HG02763 (cell line): ENCODE data around the gene RAMACL.
"Not testable (repeated sequence)": the region's sequence is repeated elsewhere in the genome, so short reads cannot be mapped to it uniquely, and the experiment has no call there.

Experiments
- ATAC-seq: cut with Tn5 transposase; IDR thresholded peaks from one replicate; pipeline ENCODE4 v1.9.1; 2021; ENCODE audit warnings: mild to moderate bottlenecking, moderate library complexity; ENCODE audit not compliant: unreplicated experiment

Gene RAMACL

DNA sequence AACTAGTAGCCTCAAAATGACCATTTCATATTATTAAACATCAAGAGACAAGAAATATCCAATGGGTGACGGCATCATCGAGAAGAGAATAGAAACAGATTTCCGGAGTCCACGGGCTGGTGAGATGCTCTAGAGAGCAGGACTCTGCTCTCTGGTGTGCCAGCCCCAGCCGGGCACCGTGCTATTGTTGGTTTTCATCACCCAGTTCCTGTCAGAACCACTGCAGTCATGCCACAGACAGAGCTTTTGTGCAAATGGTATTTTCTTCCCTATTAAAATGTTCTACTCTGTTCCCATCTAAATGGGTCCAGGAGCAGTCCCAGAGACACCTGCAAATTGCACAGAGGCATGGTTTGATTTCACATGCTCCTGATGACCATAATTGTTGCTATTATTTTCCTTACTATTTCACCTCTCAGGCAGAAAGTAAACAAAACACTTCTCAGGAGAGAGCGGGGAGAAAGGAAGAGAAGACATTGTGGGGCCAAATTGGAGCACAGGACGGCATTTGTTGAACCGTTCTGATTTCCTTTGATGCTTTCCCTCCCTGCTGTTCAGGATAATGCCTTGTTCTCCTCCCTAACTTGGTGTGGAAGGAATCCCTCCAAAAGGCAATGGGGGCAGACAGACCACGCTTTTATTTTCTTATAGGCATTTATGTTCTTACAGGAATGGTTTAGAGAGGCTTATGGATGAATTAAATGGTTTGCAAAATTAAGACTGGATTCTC is 11.4 kb upstream of the RAMACL start:
- ATAC-seq, result no peak

- no peak for ATAC-seq
Observed at GRCh38 chr6:166596776-166597507, 10.5 kb upstream of the RAMACL start.

DNA sequence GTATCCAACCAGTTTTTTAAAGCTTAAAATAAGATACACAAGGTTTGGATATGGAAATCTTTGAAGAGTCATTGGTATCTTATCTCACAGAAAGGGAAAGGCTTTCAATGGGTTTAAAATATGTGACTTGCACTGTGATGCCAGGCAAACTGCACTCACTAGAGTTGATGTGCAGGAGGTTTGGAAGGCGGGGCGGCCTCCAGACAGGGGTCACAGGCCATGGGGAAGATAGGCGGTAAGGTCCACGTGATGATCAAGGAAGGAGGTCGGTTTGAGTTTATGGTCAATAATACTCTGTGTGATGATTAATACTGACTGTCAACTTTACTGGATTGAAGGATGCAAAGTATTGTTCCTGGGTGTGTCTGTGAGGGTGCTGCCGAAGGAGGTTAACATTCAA is 9.5 kb upstream of the RAMACL start:
- no peak for ATAC-seq

DNA sequence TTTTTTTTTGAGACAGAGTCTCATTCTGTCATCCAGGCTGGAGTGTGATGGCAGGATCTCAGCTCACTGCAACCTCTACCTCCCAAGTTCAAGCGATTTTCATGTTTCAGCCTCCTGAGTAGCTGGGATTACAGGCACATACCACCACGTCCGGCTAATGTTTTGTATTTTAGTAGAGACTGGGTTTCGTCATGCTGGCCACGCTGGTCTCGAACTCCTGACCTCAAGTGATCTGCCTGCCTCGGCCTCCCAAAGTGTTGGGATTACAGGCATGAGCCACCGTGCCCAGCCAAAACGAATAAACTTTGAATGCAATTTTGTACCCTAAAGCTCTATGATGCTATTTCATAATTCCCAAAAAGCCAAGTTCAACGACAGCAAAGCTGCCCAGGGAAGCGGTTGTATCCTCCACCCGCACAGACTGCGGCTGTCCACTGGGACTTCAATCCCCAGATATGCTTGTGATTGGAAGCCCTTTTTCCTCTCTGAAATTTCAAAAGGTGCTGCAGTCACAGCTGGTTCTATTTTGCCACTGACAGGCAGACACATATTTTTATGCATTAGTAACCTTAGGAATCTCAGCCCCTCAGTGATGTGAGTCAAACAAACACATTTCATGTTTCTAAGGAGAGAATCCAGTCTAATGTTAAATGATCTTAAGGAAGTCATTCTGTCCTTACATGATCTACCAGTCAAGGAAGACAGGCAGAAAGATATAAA is 8.7 kb upstream of the RAMACL start:
- no peak for ATAC-seq

- no peak for ATAC-seq
Observed at GRCh38 chr6:166592821-166593220, 6.3 kb upstream of the RAMACL start.

- no peak for ATAC-seq
Observed at GRCh38 chr6:166591961-166592520, 5.6 kb upstream of the RAMACL start.

DNA sequence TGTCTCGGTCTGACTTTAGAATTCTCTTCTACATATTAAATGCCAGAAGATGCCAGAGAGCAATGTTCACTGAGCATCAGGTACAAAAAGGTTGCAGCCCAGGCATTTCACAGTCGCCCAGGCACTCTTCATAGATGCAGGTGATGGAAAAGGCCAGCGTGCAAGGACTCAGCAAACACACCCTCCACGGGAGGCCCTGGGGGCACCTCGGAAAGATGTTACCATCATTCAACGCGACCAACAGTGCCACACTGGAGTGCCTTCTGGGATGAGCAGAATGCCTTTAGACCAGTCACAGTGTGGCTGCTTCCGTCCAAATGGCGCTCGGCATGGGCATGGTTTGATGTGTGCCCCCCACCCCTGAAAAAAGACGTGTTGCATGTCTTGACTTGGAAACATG is 4.5 kb upstream of the RAMACL start:
- ATAC-seq, result no peak

- ATAC-seq, result no peak
Observed at GRCh38 chr6:166589786-166590574, 3.5 kb upstream of the RAMACL start.

DNA sequence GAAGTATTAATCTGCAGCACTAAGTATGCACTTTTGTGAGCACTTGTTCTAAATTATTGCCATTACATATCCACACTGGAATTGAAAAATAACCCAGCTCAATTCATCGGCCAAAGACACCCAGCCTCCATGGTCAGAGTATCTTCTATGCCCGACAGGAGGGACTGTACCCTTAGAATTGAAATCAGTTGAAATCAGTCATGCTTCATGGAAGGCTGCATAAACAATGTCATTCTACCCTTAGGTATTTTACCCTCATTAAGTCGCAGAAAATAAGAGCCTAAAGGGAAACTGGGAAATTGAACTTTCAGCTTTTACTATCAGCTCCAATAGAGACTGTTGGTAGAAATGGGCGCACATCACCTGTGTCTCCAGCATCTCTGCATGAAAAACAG is 2.9 kb upstream of the RAMACL start:
- ATAC-seq, result no peak

DNA sequence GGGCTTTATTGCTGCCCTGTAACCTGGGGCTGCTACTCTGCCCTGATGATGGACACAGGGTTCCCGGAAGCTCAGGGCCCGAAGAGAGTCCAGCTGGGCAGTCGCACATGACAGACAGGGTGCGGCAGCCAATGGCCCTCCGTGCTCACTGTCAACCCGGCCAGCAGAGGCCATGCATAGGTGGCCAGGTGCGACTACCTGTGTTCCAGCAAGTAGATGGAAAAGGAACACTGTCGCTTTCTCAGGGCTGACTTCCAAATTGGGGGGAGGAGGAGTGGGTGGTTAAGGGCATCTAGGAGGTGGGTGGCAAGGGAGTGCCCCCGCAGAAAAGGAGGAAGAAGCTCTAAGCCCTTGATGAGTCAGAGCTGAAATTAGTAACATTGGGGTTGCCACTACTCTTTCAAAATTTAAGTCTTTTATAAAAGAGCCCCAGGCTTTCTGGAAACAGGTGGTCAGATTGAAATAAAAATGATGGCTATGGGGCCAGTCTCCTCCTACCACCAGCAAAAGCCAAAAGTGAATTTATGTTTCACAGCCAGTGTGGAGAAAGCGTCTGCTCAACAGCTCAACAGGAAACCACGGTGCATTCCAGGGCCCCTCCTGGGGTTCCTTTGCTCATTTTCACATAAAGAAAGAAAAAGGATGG is 2.3 kb upstream of the RAMACL start:
- no peak for ATAC-seq

- peak; percentile 67 for ATAC-seq
Observed at GRCh38 chr6:166587631-166588413, 1.3 kb upstream of the RAMACL start.

DNA sequence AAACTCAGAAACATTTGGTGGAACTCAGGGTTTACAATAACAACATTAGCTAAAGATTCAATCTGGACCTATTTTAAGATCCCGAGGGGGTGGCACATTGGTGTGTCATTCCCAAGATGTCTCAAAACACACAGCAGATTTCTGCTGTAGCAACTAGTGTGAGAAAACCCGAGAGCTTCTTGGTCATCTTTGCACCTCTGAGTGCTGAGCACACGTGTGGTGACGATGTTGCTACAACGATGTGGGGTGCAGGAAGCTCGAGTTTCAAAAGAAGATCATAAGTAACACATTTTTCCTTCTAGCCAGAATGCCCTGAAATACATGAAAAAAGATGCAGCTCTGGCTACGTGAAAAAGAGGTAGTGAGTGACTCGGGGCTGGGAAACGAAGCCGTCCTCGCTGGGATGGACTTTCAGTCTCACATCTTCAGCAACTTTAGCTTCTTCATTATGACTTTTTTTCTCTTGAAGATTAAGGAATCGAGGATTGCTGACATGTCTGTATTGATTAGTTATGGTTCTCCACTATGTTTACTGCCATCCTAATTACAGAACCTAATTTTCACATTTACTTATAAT is 1.5 kb downstream of the RAMACL start:
- ATAC-seq, result no peak

DNA sequence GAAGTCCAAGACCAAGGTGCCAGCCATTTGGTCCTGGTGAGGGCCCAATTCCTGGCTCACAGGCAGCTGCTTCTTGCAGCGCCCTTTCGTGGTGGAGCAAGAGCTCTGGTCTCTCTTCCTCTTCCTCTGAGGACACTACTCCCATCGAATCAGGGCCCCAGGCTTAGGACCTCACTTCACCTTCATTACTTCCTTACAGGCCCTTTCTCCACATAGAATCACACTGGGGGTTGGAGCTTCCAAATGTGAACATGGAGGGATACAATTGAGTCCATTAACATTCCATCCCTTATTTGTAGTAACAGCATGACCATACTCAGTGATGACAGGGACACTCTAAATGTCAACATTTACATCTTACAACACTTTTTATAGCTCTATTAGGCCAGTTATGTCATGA is 2.3 kb downstream of the RAMACL start:
- ATAC-seq, result no peak

GRCh38 chr6:166583230-166583965 is 3.1 kb downstream of the RAMACL start:
- ATAC-seq, result no peak

GRCh38 chr6:166582258-166582657 is 4.2 kb downstream of the RAMACL start:
- no peak for ATAC-seq

GRCh38 chr6:166581801-166582200 is 4.7 kb downstream of the RAMACL start:
- not testable (repeated sequence) for ATAC-seq

DNA sequence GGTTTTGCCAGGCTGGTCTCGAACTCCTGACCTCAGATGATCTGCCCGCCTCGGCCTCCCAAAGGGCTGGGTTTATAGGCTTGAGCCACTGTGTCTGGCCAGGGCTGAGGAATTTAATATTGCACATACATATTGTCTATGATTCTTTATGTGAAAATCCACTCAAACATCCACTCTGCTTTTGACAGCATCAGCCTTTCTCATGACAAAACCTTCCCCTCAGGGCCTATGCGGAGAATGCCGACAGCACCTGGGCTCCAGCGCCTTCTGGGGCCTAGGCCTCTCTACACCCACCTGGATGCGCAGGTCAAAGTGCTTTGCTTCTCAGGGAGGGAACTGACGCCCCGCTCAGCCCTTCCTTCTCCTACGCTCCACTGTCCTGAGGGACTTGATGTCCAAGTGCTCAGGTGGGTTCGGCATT is 5.4 kb downstream of the RAMACL start:
- ATAC-seq, result no peak
